ENCODE data around the gene MAGEC2.

MAGEC2 gene

GRCh38 chrX:142204522-142205433 is at the start of gene MAGEC2:
TSS of gene MAGEC2 (minus strand) at chrX:142205290. CDS start at chrX:142203987, 1,303 bp downstream.
- no peak for DNase-seq (ENCODE audit: low read depth in 3 of 3)

GRCh38 chrX:142251680-142252079 is 46.6 kb upstream of the MAGEC2 start:
- no peak for DNase-seq (ENCODE audit: low read depth in 3 of 3)

- DNase-seq (ENCODE audit: low read depth in 3 of 3), result no peak
Observed at GRCh38 chrX:142251202-142251601, 46.1 kb upstream of the MAGEC2 start.

- DNase-seq (ENCODE audit: low read depth in 3 of 3), result no peak
Observed at GRCh38 chrX:142250502-142250901, 45.4 kb upstream of the MAGEC2 start.

- no peak for DNase-seq (ENCODE audit: low read depth in 3 of 3)
Observed at GRCh38 chrX:142249721-142250120, 44.6 kb upstream of the MAGEC2 start.

GRCh38 chrX:142244568-142244967 is 39.5 kb upstream of the MAGEC2 start:
- no peak for DNase-seq (ENCODE audit: low read depth in 3 of 3)

- no peak for DNase-seq (ENCODE audit: low read depth in 3 of 3)
Observed at GRCh38 chrX:142238536-142238935, 33.4 kb upstream of the MAGEC2 start.

- no peak for DNase-seq (ENCODE audit: low read depth in 3 of 3)
Observed at GRCh38 chrX:142233400-142233799, 28.3 kb upstream of the MAGEC2 start.

GRCh38 chrX:142214081-142214480 is 9.0 kb upstream of the MAGEC2 start:
- DNase-seq (ENCODE audit: low read depth in 3 of 3), result no peak

- no peak for DNase-seq (ENCODE audit: low read depth in 3 of 3)
Observed at GRCh38 chrX:142201113-142201512, 4.0 kb downstream of the MAGEC2 start.

- no peak for DNase-seq (ENCODE audit: low read depth in 3 of 3)
Observed at GRCh38 chrX:142186103-142186502, 19.0 kb downstream of the MAGEC2 start.

GRCh38 chrX:142184756-142185602 is 20.1 kb downstream of the MAGEC2 start:
- DNase-seq (ENCODE audit: low read depth in 3 of 3), result no peak

- no peak for DNase-seq (ENCODE audit: low read depth in 3 of 3)
Observed at GRCh38 chrX:142156567-142156966, 48.5 kb downstream of the MAGEC2 start.
